DND-41 (cell line): ENCODE data around the gene LGR6.

ENCODE experiments used
- ATAC-seq: fragments of 200-7000 bp; cut with Tn5 transposase; 3 replicates; pipeline ENCODE4 v1.9.1; 2021; ENCODE audit warnings: low read depth; ENCODE audit not compliant: insufficient read depth
- DNase-seq: peaks from one replicate; pipeline ENCODE4 v3.0.0-alpha.2; 2020
- H2AFZ ChIP-seq: 2 replicates; pipeline ENCODE4 v1.6.0; 2012; ENCODE audit warnings: low read depth, low read length
- H3K27ac ChIP-seq: 2 replicates; pipeline ENCODE4 v1.5.1; 2012; ENCODE audit warnings: low read length, inconsistent platforms
- H3K27me3 ChIP-seq: fragments of 200-600 bp; sonication (generic); 2 replicates; pipeline ENCODE4 v1.6.0; 2012; ENCODE audit warnings: low read length, mild to moderate bottlenecking, inconsistent platforms; ENCODE audit not compliant: insufficient read depth, poor library complexity
- H3K36me3 ChIP-seq: 2 replicates; pipeline ENCODE4 v1.5.1; 2012; ENCODE audit warnings: low read length, inconsistent platforms; ENCODE audit not compliant: insufficient read depth
- H3K4me1 ChIP-seq: 2 replicates; pipeline ENCODE4 v1.5.1; 2012; ENCODE audit warnings: mild to moderate bottlenecking, low read length; ENCODE audit not compliant: insufficient read depth
- H3K4me2 ChIP-seq: 2 replicates; pipeline ENCODE4 v1.6.0; 2012; ENCODE audit warnings: mild to moderate bottlenecking, moderate library complexity, low read length, inconsistent platforms; ENCODE audit not compliant: insufficient read depth
- H3K4me3 ChIP-seq, 2 experiments: fragments of 200-600 bp in 1 of 2; shearing (Covaris generic) in 1 of 2; 2 replicates each; pipeline ENCODE4 v1.5.1; 2012 to 2016; ENCODE audit warnings: inconsistent platforms in 2 of 2, low read length in 2 of 2, mild to moderate bottlenecking in 2 of 2, low read depth in 1 of 2, moderate library complexity in 1 of 2
- H3K79me2 ChIP-seq: 2 replicates; pipeline ENCODE4 v1.6.0; 2012; ENCODE audit warnings: low read length, inconsistent platforms; ENCODE audit not compliant: insufficient read depth
- H3K9ac ChIP-seq: 2 replicates; pipeline ENCODE4 v1.6.0; 2012; ENCODE audit warnings: low read depth, mild to moderate bottlenecking, inconsistent platforms, low read length, moderate library complexity
- H3K9me3 ChIP-seq: 2 replicates; pipeline ENCODE4 v1.5.1; 2012; ENCODE audit warnings: low read length, moderate library complexity, mild to moderate bottlenecking, inconsistent platforms; ENCODE audit not compliant: insufficient read depth, severe bottlenecking
- H4K20me1 ChIP-seq: 2 replicates; pipeline ENCODE4 v1.6.0; 2012; ENCODE audit warnings: low read length; ENCODE audit not compliant: insufficient read depth
- CTCF ChIP-seq: IDR thresholded peaks from 2 replicates; pipeline ENCODE4 v1.5.1; 2012; ENCODE audit warnings: borderline replicate concordance, low read length, moderate library complexity, mild to moderate bottlenecking; ENCODE audit not compliant: poor library complexity, severe bottlenecking; ENCODE audit errors: extremely low read depth
- EZH2 ChIP-seq: IDR thresholded peaks from 3 replicates; pipeline ENCODE4 v1.6.1; 2012; ENCODE audit warnings: borderline replicate concordance, low read depth, mild to moderate bottlenecking, moderate library complexity, low read length, inconsistent platforms; ENCODE audit not compliant: severe bottlenecking

LGR6 gene

GRCh38 chr1:202365092-202365815 is 171.7 kb downstream of the LGR6 start:
- H3K27ac ChIP-seq = no peak overlapping the region
- H3K9ac ChIP-seq = no peak overlapping the region
- H3K27me3 ChIP-seq = no peaks in the 10 kb centered on the region
- no peak overlapping the region for H3K4me3 ChIP-seq
- H4K20me1 ChIP-seq = no peaks in the 10 kb centered on the region; the same call in 1 of the 2 replicates
- ATAC-seq (no peak), DNase-seq (no peak)
- no peaks in the 10 kb centered on the region for H3K9me3 ChIP-seq
- H3K36me3 ChIP-seq = no peaks in the 10 kb centered on the region
- no peaks in the 10 kb centered on the region for H3K4me1 ChIP-seq
- no peak overlapping the region for H3K4me2 ChIP-seq
- peaks cover 26% of the 10 kb centered on the region for H3K79me2 ChIP-seq
- no peak for TF ChIP-seq CTCF
- no peak for TF ChIP-seq EZH2
- H2AFZ ChIP-seq = no peak overlapping the region

- Histone ChIP-seq H3K9me3 (no peaks in the 10 kb centered on the region), H2AFZ (no peak overlapping the region), H3K4me2 (no peak overlapping the region), H3K27me3 (no peaks in the 10 kb centered on the region), H3K4me3 (no peak overlapping the region), H4K20me1 (no peaks in the 10 kb centered on the region; the same call in 1 of the 2 replicates), H3K27ac (no peak overlapping the region), H3K36me3 (no peaks in the 10 kb centered on the region), H3K79me2 (peaks cover 14% of the 10 kb centered on the region), H3K4me1 (no peaks in the 10 kb centered on the region), H3K9ac (no peak overlapping the region)
- no peak for TF ChIP-seq CTCF
- no peak for TF ChIP-seq EZH2
- ATAC-seq (no peak), DNase-seq (no peak)
Observed at GRCh38 chr1:202367271-202367670, 173.7 kb downstream of the LGR6 start.
